Measurements from ENCODE around the gene LONRF2. TPM values are rescaled to one million over a fixed set of nuclear protein-coding genes. Genes with fewer than 3 reads are reported as not detected.

The LONRF2 gene
- total RNA-seq, 1 donor from 2014 or later, result 2.8 TPM

DNA sequence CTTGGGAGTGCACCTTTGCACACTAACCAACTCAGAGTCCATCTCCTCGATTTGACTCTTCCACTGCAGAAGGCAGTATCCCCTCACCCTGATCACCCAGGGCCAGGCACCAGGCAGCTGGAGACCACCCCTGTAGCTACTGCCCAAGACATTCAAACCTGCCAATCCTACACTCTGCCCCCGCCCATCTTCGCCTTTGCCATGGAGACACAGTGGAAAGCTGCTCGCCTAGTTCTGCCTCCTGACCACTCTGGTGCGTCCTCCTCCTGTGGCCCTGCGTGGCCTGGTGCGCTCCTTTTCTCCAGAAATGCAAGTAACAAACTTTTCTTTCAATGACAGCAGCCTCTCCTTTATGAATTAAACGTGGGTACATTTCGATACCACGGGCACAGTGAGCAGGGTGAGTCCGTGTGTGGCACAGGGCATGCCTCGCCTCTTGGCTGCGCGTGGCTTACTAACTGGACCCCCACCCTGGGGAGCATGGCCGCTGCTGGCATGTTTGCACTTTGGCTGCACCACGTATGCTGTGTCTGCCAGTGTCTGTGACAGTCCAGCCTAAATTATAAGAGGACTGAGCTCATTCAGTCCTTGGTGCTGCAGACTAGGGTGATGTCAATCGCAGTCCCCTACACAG, 47.6 kb downstream of the LONRF2 start:
- no peak for DNase-seq

DNA sequence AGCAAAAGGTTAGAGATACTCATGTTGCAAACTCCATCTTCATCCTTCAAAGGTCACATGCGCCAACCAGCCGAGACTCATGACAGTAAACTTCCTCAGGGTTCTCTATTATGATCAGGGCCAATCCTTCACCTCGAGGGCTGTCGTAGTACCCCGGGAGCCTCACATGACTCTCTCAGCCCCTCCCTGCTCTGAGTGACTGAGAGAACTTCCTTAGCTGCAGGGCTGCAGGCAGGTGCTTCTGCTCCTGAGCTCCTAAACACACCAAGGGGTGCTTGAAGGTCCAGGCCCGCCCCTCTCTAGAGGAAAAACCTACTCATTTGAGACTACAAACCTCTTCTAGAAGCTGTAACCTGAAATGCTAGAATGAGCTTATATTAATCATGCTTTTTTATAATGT, 48.2 kb downstream of the LONRF2 start:
- DNase-seq, result no peak

- no peak for DNase-seq
Observed at GRCh38 chr2:100273387-100273786, 48.9 kb downstream of the LONRF2 start.

- DNase-seq, result peak; percentile 48
Observed at GRCh38 chr2:100272841-100273329, 49.4 kb downstream of the LONRF2 start.

- DNase-seq, result no peak
Observed at GRCh38 chr2:100271210-100271609, 51.1 kb downstream of the LONRF2 start.

- no peak for DNase-seq
Observed at GRCh38 chr2:100270381-100271146, 51.7 kb downstream of the LONRF2 start.

- no peak for DNase-seq
Observed at GRCh38 chr2:100269889-100270288, 52.4 kb downstream of the LONRF2 start.

GRCh38 chr2:100268986-100269385, 53.3 kb downstream of the LONRF2 start:
- DNase-seq, result no peak

DNA sequence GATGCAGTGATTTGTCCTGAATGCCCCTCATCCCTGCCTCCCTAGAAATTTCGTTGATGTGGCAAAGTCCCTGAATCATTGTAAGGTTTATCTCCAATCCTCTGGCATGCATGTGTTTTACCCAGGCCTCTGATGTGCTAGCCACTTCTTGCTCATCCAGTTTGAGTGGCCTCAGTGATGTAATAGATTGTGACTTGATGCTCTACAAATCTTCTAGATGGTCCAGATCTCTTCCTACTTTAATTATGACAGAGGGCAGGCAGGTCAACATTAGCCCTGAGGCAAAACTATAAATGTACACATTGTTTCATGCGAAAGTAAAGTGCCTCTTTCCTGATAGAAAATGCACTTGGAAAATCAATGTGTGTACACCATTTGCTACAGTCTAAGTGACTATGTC, 54.5 kb downstream of the LONRF2 start:
- no peak for DNase-seq

- no peak for DNase-seq
Observed at GRCh38 chr2:100266126-100266525, 56.2 kb downstream of the LONRF2 start.

- DNase-seq, result no peak
Observed at GRCh38 chr2:100265226-100265625, 57.1 kb downstream of the LONRF2 start.

DNA sequence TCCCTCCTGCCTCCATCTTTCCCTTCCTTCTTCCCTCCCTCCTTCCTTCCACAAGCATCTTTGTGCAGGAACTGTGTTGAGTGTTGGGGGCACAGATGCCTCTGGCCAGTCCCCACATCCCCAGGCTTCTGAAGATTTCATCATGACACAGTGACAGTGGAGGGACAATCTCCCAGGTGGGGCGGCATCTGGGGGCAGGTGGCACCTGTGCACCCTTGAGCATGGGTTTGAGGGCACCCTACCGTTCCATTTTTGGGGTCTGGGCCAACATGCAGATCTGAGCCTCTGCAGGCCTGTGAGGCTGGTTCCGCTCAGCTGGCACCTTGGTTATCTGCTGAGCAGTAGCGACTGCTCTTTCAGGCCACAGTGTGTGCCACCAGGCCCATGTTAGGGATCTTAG, 57.6 kb downstream of the LONRF2 start:
- DNase-seq, result no peak

DNA sequence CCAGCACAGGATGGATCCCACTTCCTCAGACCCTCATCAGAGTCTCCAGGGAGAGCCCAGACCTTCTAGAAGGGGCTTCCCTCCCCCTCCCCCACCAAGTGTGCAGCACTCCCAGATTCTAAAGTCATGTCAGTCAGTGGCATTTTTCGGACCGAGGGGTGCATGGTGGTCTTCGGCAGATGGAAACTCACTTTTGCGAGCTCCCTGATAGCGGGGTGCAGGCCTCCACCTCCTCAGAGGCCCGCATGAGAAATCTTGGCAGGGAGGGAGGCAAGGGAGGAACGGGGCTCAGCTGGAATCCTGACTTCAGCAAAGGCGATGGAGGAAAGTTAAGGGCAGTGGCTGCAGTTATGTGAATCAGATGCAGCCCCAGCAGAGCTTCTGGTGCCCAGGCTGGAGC, 58.2 kb downstream of the LONRF2 start:
- no peak for DNase-seq

GRCh38 chr2:100262555-100263320, 59.6 kb downstream of the LONRF2 start:
- peak; percentile 44 for DNase-seq

DNA sequence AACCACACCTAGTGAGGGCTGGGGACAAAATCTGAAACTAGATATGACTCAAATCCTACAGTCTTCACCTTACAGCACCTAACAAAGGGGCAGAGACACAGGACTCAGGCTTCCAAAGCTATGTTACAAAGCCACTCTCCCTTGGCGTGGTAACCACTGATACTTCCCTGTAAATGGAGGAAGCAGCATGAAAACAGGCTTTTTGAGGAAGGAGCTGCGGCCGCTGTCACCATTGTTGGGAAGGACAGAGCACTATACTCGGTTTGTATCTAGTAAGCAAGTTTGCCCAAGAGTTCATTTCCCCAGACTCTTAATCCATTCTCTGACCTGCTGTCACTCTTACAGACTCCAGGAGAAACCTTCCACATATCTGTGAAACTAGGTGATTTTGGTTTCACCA, 60.3 kb downstream of the LONRF2 start:
- DNase-seq, result no peak

- DNase-seq, result peak; percentile 68
Observed at GRCh38 chr2:100260712-100261620, 61.3 kb downstream of the LONRF2 start.

- no peak for DNase-seq
Observed at GRCh38 chr2:100259106-100259505, 63.2 kb downstream of the LONRF2 start.

DNA sequence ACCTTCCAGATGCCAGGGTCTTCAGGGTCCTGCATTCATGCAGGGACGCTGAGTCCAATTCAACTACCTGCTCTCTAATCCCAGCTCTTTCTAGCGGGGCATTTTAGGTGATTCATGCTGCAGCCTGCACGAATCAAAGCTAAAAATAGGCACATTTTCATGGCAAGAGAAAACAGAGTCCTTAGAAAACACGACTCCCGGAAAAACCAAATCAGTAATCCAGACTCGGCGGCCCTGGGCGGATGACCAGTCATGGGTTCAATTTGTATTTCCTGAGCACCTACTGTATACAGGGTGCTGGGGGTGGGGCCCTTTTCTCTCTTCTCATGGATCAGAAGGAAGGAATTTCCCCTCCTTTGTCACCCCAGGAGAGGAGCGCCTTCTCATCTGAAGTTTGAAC, 64.4 kb downstream of the LONRF2 start:
- DNase-seq, result no peak

- DNase-seq, result no peak
Observed at GRCh38 chr2:100256849-100257248, 65.5 kb downstream of the LONRF2 start.

GRCh38 chr2:100256416-100256815, 65.9 kb downstream of the LONRF2 start:
- DNase-seq, result no peak

- DNase-seq, result no peak
Observed at GRCh38 chr2:100254646-100255210, 67.6 kb downstream of the LONRF2 start.

DNA sequence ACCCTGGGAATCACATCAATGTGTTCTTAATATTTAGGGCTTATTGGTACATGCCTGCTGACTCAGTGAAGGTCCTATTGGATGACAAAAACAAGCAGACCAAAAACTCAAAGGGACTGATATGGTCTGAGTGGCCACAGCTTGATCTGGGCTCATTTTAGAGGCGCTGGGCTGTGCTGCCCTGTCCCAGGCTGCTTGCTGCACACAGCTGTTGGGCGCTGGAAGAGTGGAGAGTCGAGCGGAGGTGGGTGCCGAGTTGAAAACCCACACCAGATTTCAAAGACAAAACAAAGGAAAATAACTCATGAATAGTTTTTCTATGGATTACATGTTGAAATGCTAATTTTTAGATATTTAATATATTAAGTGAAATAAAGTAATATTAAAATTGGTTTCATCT, 68.5 kb downstream of the LONRF2 start:
- no peak for DNase-seq
